Gastroesophageal sphincter (tissue), 2 donors: ENCODE data around the gene ITCH.

Experiments
- EP300 ChIP-seq: sonication (generic); formaldehyde crosslinking; IDR thresholded peaks from one replicate; pipeline ENCODE4 v1.6.1; 2017; ENCODE audit warnings: antibody characterized with exemption, mild to moderate bottlenecking
- POLR2A ChIP-seq, 2 donors: fragments of 450-650 bp; IDR thresholded peaks; one replicate each; pipeline ENCODE4 v1.6.1; 2017; ENCODE audit warnings: antibody characterized with exemption in 2 of 2, mild to moderate bottlenecking in 2 of 2, moderate library complexity in 1 of 2

- TF ChIP-seq POLR2A (IDR thresholded peaks at IDR 0.05) = no peak
- TF ChIP-seq EP300 = no peak
Observed at GRCh38 chr20:34415079-34415478, 52.0 kb downstream of the ITCH start.
